ENCODE data around the gene GH1.
"Not testable (repeated sequence)": the region's sequence is repeated elsewhere in the genome, so short reads cannot be mapped to it uniquely, and the experiment has no call there.

The GH1 gene

DNA sequence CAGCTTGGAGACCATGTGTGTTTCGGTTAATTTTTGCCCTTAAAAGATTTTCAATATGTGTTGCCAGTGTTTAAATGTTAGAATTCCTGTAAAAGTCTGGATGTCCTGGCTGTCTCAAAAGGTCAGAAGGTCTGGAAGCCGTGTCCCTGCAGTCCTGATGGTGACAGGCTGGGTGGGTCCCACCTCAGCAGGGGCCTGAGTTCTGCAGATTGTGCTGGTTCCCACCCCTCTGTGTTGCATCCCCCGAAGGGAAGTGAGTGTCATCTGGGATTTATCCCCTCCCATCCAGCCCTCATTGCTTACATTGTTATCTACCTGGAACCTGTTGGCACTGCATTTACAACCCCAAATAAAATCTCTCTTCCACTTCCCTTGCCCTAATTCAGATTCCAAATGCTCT, 24.6 kb downstream of the GH1 start:
- not testable (repeated sequence) for DNase-seq

DNA sequence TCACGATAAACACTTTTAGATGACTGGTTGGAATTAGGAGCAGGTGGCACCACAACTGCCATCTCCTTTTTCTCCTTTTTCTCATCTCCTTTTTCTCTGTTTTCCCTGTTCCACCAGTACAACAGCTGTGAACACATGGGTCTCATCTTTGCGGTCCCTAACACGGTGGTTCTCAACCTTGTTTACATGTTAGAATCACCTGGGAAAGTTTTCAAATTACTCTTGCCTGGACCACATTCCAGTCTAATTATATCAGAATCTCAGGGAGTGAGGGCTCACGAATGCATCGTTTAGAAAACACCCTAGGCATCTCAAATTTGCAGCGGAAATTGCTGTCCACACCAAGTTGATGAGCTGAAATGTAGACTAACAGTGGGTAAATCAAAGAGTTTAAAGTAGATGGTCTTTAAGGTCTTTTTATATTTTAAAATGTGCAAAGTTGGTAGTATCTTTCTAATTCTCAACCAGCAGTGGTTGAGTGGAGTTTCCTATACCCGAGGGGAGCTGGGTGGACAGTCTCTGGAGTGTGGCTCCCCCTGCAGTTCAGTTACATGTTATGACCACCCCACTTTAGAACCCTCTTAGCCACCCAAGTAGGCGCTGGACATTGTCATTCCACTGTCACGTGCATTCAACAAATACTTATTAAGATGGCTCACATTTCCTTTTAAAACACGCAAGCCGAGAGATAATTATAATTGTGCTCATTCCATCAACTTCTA, 26.2 kb downstream of the GH1 start:
- DNase-seq, result not testable (repeated sequence)

DNA sequence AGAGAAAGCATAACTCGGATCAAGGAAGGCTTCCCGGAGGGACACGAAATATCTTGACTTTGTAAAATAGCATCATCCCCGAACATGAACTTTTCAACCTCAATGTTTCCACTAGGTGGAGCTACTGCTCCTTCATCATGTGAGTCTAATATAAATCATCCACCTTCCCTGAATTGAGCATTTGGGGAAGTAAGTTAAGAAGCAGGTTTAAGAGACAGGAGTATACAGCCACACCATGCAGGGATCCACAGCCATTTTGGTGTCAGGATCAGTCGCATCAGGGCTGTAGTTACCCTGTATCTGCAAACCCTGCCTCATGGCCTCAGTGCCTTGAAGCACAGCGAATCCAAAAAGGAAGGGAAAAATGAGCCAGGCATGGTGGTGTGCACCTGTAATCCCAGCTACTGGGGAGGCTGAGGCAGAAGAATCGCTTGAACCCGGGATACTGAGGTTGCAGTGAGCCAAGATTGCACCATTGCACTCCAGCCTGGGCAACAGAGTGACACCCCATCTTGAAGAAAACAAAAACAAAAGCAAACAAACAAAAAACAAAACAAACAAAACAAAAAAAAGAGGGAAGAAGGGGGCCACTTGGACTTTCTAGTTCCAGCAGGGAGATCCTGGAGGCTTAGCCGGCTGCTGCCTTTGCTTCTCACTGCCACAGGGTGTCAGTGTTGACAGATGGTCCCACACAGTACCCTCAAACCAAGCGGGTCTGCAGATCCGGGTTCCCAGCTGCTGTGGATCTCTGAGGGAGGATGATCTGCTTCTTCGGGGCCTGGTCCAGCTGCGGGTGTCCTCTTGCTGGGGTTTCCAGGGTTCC, 29.4 kb downstream of the GH1 start:
- DNase-seq, result peak; percentile 78

GRCh38 chr17:63885119-63885518, 33.5 kb downstream of the GH1 start:
- not testable (repeated sequence) for DNase-seq

GRCh38 chr17:63882626-63883126, 36.0 kb downstream of the GH1 start:
- not testable (repeated sequence) for DNase-seq

DNA sequence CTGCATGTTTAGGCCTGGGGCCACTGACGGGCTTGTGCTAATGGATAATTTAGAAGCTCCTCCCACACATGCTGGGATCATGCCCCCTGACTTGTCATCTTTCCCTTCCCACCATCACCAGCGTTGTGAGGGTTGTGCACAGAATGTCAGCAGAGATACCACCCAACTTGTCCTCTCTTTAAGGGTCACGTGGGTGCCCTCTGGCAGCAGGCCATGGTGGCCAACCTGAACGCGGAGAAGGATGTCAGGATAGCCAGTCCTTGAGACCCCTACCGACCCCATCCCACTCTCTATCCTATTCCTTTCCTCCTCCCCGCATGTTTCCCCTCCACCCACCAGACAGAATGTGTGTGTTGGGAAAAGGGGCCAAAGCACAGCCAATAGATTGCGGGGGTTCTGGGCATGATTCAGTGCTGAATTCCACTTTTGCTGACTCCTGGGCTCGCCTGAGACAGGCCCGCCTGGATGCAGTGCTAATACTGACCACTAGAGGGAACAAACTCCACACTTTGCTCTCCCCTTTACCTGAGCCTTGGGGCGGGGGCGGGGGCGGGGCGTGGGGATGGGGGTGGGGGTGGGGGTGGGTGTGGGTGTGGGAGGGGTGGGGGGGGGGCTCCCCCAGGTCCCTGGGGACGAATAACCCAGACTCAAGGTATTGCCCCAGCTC, 36.6 kb downstream of the GH1 start, which contains the start of gene GH2:
TSS of gene GH2 (minus strand) at position 10 of the 667 bp plus-strand sequence. CDS start 143 bp downstream, outside the sequence.
- DNase-seq, result peak; percentile 64

DNA sequence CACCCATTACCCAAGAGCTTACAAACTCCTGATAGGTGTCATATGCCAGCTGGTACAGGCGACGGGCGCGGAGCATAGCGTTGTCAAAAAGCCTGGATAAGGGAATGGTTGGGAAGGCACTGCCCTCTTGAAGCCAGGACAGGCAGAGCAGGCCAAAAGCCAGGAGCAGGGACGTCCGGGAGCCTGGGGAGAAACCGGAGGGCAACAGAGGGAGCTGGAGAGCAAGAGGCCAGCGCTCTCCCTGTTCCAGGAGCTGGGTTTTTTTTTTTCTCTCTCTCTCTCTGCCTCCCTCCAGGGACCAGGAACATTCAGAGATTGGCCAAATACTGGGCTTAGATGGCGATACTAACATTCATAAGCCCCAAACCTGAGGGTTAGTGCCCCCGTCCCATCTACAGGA, 37.3 kb downstream of the GH1 start:
- not testable (repeated sequence) for DNase-seq

DNA sequence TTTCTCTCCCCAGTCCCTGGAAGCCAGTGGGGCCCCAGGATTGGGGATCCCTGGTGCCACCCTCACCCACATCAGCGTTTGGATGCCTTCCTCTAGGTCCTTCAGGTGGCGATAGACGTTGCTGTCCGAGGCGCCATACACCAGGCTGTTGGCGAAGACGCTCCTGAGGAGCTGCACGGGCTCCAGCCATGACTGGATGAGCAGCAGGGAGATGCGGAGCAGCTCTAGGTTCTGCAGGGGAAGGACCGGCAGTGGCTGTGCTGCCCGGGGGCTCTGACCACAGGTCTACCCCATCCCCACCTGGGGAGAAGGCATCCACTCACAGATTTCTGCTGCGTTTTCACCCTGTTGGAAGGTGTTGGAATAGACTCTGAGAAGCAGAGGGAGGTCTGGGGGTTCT, 37.9 kb downstream of the GH1 start:
- no peak for DNase-seq

- not testable (repeated sequence) for DNase-seq
Measured at GRCh38 chr17:63878413-63878812, 40.2 kb downstream of the GH1 start.

DNA sequence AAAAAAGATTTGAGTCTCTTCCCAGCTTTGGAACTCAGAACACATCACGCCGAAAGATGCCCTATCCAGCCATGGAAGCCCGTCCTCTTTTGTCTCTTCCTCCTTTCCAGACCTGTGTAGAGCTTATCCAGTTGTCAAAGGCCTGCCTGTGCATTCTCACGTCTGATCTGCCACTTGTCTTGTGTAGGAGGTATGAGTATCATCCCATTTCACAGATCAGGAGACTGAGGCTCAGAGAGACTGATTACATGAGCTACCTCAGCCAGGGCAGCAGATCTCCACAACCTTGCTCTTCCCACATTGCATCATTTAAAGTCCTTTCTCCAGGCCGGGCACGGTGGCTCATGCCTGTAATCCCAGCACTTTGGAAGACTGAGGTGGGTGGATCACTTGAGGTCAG, 43.9 kb downstream of the GH1 start:
- not testable (repeated sequence) for DNase-seq

DNA sequence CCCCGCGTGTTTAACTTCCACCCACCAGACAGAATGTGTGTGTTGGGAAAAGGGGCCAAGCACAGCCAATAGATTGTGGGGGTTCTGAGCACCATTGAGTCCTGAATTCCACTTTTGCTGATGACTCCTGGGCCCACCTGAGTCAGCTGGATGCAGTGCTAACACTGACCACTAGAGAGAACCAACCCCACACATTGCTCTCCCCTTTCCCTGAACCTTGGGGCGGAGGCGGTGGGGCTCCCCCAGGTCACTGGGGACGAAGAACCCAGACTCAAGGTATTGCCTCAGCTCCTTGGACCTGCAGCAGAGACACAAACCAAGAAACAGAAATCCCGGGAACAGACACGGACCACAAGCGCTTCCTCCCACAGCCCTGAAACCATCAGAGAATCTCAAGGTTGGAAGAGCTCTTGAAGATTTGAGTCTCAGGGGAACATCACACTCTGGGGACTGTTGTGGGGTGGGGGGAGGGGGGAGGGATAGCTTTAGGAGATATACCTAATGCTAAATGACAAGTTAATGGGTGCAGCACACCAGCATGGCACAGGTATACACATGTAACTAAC, 44.5 kb downstream of the GH1 start:
- not testable (repeated sequence) for DNase-seq

- not testable (repeated sequence) for DNase-seq
Measured at GRCh38 chr17:63873577-63873976, 45.1 kb downstream of the GH1 start, which contains the start of gene CSH2. TSS of gene CSH2 (minus strand) at chr17:63873677. CDS start at chr17:63873614, 63 bp downstream.

DNA sequence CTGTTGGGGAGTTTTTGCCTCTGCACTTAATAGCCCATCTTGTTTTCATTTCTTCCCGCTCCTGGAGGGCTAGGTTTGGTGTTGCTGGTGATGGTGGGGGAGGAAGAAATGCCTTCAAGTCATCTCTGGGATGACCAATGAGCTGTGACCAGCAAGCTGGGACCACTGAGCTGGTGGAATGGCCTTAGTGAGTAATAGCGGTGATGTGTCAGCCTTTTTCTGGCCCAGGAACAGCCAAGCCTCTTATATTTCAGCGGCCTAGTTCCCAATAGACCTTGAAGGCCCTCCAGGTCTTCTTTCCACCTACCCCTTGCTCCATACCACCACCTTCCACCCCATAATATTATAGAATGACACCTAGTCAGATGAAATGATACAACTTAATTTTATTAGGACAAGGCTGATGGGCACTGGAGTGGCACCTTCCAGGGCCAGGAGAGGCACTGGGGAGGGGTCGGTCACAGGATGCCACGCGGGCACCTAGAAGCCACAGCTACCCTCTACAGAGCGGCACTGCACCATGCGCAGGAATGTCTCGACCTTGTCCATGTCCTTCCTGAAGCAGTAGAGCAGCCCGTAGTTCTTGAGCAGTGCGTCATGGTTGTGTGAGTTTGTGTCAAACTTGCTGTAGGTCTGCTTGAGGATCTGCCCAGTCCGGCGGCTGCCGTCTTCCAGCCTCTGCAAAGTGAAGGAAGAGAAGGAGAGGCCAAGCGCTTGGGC, 46.8 kb downstream of the GH1 start:
- not testable (repeated sequence) for DNase-seq

DNA sequence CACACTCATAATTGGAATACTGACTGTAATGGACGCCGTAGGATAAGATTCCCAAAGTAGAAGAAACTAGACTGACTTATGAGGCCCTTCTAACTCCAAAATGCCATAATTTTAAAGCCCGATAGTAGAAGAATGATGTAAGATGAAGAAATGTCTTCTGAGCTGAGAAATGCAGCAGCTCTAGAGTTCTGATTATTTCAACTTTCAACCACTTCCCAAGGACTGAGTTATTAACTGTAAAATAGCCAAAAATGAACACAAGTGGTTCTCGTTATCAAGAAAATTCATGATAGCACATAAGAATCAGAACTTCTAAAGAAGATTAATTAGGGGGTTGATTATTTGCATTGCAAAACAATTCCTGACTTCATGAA, 48.4 kb downstream of the GH1 start:
- DNase-seq, result peak; percentile 19

GRCh38 chr17:63869491-63870291, 48.9 kb downstream of the GH1 start:
- peak; percentile 6 for DNase-seq

Measured in OCI-M1 (cell line).